Measurements from ENCODE around the gene ALK. TPM values are rescaled to one million over a fixed set of nuclear protein-coding genes. Genes with fewer than 3 reads are reported as not detected.
A peak's percentile ranks its signal among the peaks of the same experiment; 100 is the strongest.

Gene ALK
- polyA plus RNA-seq, 4 donors, result 0.04 to 0.98 TPM; not detected in 2

DNA sequence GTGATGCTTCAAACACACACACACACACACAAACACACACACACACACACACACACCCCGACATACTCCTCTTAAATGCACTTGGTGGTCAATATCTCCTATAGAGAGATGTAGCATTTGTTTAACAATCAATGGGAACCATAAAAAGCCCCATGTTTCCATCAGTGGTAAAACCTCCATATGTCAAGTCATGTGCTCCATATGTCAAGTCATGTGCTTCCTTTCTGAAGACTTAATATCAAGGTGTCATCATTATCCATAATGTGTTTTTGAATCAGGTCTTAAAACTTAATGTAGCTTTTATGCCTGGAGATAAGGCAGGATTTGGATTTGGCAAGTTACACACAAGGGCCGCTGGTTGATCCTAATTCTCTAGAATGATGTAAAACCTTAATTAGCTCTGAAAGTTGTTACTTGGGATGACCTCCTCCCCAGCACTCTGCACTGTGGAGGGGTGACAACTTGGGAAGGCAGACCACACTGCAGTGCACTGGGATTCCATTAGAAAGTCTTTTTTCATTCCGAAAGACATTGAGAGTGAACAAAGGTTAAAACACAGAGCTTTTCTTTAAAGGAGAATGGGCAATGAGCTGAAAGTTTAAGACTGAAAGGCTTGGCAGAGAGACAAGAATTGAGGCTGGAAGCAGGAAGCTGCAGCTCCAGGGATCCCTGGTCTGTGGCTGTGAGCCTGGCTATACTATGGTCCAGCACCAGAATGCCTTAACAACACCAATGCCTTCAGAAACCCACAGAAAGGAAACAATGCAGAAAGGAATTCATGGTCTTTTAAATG is 26.4 kb downstream of the ALK start:
- FAIRE-seq, result no peak
- Histone ChIP-seq H3K4me3 (ENCODE audit: low read depth in 1 of 3, low read length in 3 of 3) (no peak overlapping the region), H3K9me3 (ENCODE audit: control insufficient read depth in 2 of 2, insufficient read depth in 1 of 2, low read depth in 1 of 2, low read length in 1 of 2) (no peaks in the 10 kb centered on the region), H3K4me1 (ENCODE audit: control insufficient read depth in 3 of 3, insufficient read depth in 2 of 3, low read depth in 1 of 3, low read length in 2 of 3) (no peaks in the 10 kb centered on the region), H3K27ac (ENCODE audit: low read depth in 1 of 3, low read length in 2 of 3) (no peak overlapping the region), H3K36me3 (ENCODE audit: control insufficient read depth in 3 of 3, insufficient read depth in 2 of 3, low read depth in 1 of 3, low read length in 3 of 3) (no peaks in the 10 kb centered on the region), H3K27me3 (ENCODE audit: control insufficient read depth in 3 of 3, insufficient read depth in 3 of 3, low read length in 3 of 3) (peaks cover 0 to 2% (median 0%) of the 10 kb centered on the region in 3 donors)
- WGBS, 3 donors, result 41 to 49% (median 42%) methylated on average over 3 of the region's 3 CpGs
- DNase-seq, result no peak

- H3K27me3 ChIP-seq (ENCODE audit: control insufficient read depth in 3 of 3, insufficient read depth in 3 of 3, low read length in 3 of 3), result no peaks in the 10 kb centered on the region
- H3K36me3 ChIP-seq (ENCODE audit: control insufficient read depth in 3 of 3, insufficient read depth in 2 of 3, low read depth in 1 of 3, low read length in 3 of 3), result no peaks in the 10 kb centered on the region
- H3K27ac ChIP-seq (ENCODE audit: low read depth in 1 of 3, low read length in 2 of 3), result no peak overlapping the region
- no peak for FAIRE-seq
- H3K4me3 ChIP-seq (ENCODE audit: low read depth in 1 of 3, low read length in 3 of 3), result no peak overlapping the region
- no peaks in the 10 kb centered on the region for H3K9me3 ChIP-seq (ENCODE audit: control insufficient read depth in 2 of 2, insufficient read depth in 1 of 2, low read depth in 1 of 2, low read length in 1 of 2)
- no peak for DNase-seq
- H3K4me1 ChIP-seq (ENCODE audit: control insufficient read depth in 3 of 3, insufficient read depth in 2 of 3, low read depth in 1 of 3, low read length in 2 of 3), result no peaks in the 10 kb centered on the region
- 64 to 69% (median 67%) methylated on average over 5 of the region's 5 CpGs for WGBS, 3 donors
These were observed 28.7 kb downstream of the ALK start for GRCh38 chr2:29892585-29893259.

GRCh38 chr2:29881089-29881730 is 40.2 kb downstream of the ALK start:
- no peaks in the 10 kb centered on the region for H3K36me3 ChIP-seq (ENCODE audit: control insufficient read depth in 3 of 3, insufficient read depth in 2 of 3, low read depth in 1 of 3, low read length in 3 of 3)
- no peaks in the 10 kb centered on the region for H3K4me1 ChIP-seq (ENCODE audit: control insufficient read depth in 3 of 3, insufficient read depth in 2 of 3, low read depth in 1 of 3, low read length in 2 of 3)
- H3K27ac ChIP-seq (ENCODE audit: low read depth in 1 of 3, low read length in 2 of 3), result no peak overlapping the region
- no peak for FAIRE-seq
- no peak for DNase-seq
- H3K9me3 ChIP-seq (ENCODE audit: control insufficient read depth in 2 of 2, insufficient read depth in 1 of 2, low read depth in 1 of 2, low read length in 1 of 2), result no peaks in the 10 kb centered on the region
- no peak overlapping the region for H3K4me3 ChIP-seq (ENCODE audit: low read depth in 1 of 3, low read length in 3 of 3)
- H3K27me3 ChIP-seq (ENCODE audit: control insufficient read depth in 3 of 3, insufficient read depth in 3 of 3, low read length in 3 of 3), result peaks cover 0 to 3% (median 0%) of the 10 kb centered on the region in 3 donors
- WGBS, 3 donors, result 79 to 82% (median 82%) methylated on average over 6 of the region's 6 CpGs

DNA sequence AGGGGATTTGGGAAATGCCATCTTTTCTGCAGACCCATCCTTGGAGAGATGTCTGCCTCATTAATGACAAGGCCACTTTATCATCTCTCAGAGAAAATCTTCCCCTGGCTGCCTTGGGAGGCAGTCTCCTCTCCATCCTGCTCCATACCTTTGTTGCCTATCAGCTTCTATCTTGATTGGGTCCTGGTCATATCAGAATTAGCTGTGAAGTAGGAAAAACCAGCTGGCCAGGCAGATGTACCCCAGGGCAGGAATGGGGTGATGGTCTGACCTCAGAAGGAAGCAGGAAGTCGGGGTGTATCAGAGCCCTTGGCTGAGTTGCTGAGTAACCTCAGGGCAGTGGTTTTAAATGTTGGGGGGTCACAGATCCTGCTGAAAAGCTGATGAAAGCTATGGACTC is 41.3 kb downstream of the ALK start:
- Histone ChIP-seq H3K9me3 (ENCODE audit: control insufficient read depth in 2 of 2, insufficient read depth in 1 of 2, low read depth in 1 of 2, low read length in 1 of 2) (no peaks in the 10 kb centered on the region), H3K27ac (ENCODE audit: low read depth in 1 of 3, low read length in 2 of 3) (no peak overlapping the region), H3K4me1 (ENCODE audit: control insufficient read depth in 3 of 3, insufficient read depth in 2 of 3, low read depth in 1 of 3, low read length in 2 of 3) (no peaks in the 10 kb centered on the region), H3K4me3 (ENCODE audit: low read depth in 1 of 3, low read length in 3 of 3) (no peak overlapping the region), H3K27me3 (ENCODE audit: control insufficient read depth in 3 of 3, insufficient read depth in 3 of 3, low read length in 3 of 3) (peaks cover 0 to 3% (median 0%) of the 10 kb centered on the region in 3 donors), H3K36me3 (ENCODE audit: control insufficient read depth in 3 of 3, insufficient read depth in 2 of 3, low read depth in 1 of 3, low read length in 3 of 3) (no peaks in the 10 kb centered on the region)
- 6 to 29% (median 24%) methylated on average over 1 of the region's 1 CpG for WGBS, 3 donors
- FAIRE-seq (no peak), DNase-seq (no peak)

DNA sequence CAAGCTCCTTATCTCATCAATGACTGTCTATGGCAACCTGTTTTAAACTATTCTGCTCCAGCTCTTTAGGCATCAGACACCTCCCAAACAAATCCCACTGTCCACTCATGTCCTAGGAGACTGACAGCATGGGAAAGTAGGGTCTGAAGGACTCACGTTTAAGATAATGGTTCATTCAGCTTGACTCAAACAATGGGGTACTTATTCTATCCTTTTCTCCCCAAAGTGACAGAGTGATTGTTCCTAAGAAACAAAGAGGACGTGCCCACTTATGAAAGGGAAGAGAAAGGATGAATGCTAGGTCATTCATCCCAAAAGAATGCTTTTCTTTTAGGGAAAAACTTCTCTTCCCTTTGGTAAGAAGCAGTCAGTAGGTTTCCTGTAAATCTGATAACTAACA is 41.9 kb downstream of the ALK start:
- WGBS, 3 donors, result 33 to 43% (median 40%) methylated on average over 2 of the region's 2 CpGs
- Histone ChIP-seq H3K4me1 (ENCODE audit: control insufficient read depth in 3 of 3, insufficient read depth in 2 of 3, low read depth in 1 of 3, low read length in 2 of 3) (no peaks in the 10 kb centered on the region), H3K27me3 (ENCODE audit: control insufficient read depth in 3 of 3, insufficient read depth in 3 of 3, low read length in 3 of 3) (peaks cover 0 to 3% (median 0%) of the 10 kb centered on the region in 3 donors), H3K36me3 (ENCODE audit: control insufficient read depth in 3 of 3, insufficient read depth in 2 of 3, low read depth in 1 of 3, low read length in 3 of 3) (no peaks in the 10 kb centered on the region), H3K4me3 (ENCODE audit: low read depth in 1 of 3, low read length in 3 of 3) (no peak overlapping the region), H3K9me3 (ENCODE audit: control insufficient read depth in 2 of 2, insufficient read depth in 1 of 2, low read depth in 1 of 2, low read length in 1 of 2) (no peaks in the 10 kb centered on the region), H3K27ac (ENCODE audit: low read depth in 1 of 3, low read length in 2 of 3) (no peak overlapping the region)
- DNase-seq, result no peak
- no peak for FAIRE-seq

- Histone ChIP-seq H3K36me3 (ENCODE audit: control insufficient read depth in 3 of 3, insufficient read depth in 2 of 3, low read depth in 1 of 3, low read length in 3 of 3) (no peaks in the 10 kb centered on the region), H3K4me1 (ENCODE audit: control insufficient read depth in 3 of 3, insufficient read depth in 2 of 3, low read depth in 1 of 3, low read length in 2 of 3) (no peaks in the 10 kb centered on the region), H3K27me3 (ENCODE audit: control insufficient read depth in 3 of 3, insufficient read depth in 3 of 3, low read length in 3 of 3) (peaks cover 0 to 3% (median 0%) of the 10 kb centered on the region in 3 donors), H3K27ac (ENCODE audit: low read depth in 1 of 3, low read length in 2 of 3) (no peak overlapping the region), H3K9me3 (ENCODE audit: control insufficient read depth in 2 of 2, insufficient read depth in 1 of 2, low read depth in 1 of 2, low read length in 1 of 2) (no peaks in the 10 kb centered on the region), H3K4me3 (ENCODE audit: low read depth in 1 of 3, low read length in 3 of 3) (no peak overlapping the region)
- DNase-seq (peak in 1 of 2 donors; percentile 17), FAIRE-seq (no peak)
- WGBS, 3 donors, result 24 to 53% (median 43%) methylated on average over 3 of the region's 3 CpGs
These were observed 42.5 kb downstream of the ALK start for GRCh38 chr2:29878898-29879297.

DNA sequence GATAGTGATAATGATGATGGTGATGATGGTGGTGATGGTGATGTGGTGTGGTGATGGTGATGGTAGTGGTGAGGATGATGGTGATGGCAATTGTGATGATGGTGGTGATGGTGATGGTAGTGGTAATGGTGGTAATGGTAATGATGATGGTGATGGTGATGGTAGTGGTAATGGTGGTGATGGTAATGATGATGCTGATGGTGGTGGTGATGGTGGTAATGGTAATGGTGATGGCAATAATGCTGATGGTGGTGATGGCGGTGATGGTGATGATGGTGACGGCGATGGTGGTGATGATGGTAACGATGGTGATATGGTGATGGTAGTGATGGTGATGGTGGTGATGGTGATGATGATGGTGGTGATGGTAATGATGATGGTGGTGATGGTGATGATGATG is 45.0 kb downstream of the ALK start:
- Histone ChIP-seq H3K27ac (ENCODE audit: low read depth in 1 of 3, low read length in 2 of 3) (no peak overlapping the region), H3K4me3 (ENCODE audit: low read depth in 1 of 3, low read length in 3 of 3) (no peak overlapping the region), H3K9me3 (ENCODE audit: control insufficient read depth in 2 of 2, insufficient read depth in 1 of 2, low read depth in 1 of 2, low read length in 1 of 2) (no peaks in the 10 kb centered on the region), H3K4me1 (ENCODE audit: control insufficient read depth in 3 of 3, insufficient read depth in 2 of 3, low read depth in 1 of 3, low read length in 2 of 3) (no peaks in the 10 kb centered on the region), H3K27me3 (ENCODE audit: control insufficient read depth in 3 of 3, insufficient read depth in 3 of 3, low read length in 3 of 3) (no peaks in the 10 kb centered on the region), H3K36me3 (ENCODE audit: control insufficient read depth in 3 of 3, insufficient read depth in 2 of 3, low read depth in 1 of 3, low read length in 3 of 3) (no peaks in the 10 kb centered on the region)
- no peak for FAIRE-seq
- WGBS, 3 donors, result 96 to 98% (median 98%) methylated on average over 4 of the region's 4 CpGs
- no peak for DNase-seq

DNA sequence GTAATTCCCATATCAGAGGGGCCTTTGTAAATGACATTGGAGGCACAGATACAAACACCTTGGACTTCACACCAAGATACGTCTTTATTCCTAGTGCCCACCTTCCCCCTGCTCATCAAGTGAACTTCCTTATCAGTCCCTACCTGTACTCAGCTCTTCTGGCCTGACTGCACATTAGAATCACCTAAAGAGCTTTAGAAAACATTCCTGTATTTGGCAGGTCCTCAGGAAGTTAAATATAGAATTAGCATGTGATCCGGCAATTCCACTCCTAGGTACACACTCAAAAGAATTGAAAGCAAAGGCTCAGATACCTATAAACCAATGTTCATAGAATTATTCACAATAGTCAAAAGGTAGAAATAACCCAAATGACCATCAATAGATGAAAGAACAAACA is 46.6 kb downstream of the ALK start:
- Histone ChIP-seq H3K9me3 (ENCODE audit: control insufficient read depth in 2 of 2, insufficient read depth in 1 of 2, low read depth in 1 of 2, low read length in 1 of 2) (no peaks in the 10 kb centered on the region), H3K4me3 (ENCODE audit: low read depth in 1 of 3, low read length in 3 of 3) (no peak overlapping the region), H3K4me1 (ENCODE audit: control insufficient read depth in 3 of 3, insufficient read depth in 2 of 3, low read depth in 1 of 3, low read length in 2 of 3) (no peaks in the 10 kb centered on the region), H3K27me3 (ENCODE audit: control insufficient read depth in 3 of 3, insufficient read depth in 3 of 3, low read length in 3 of 3) (no peaks in the 10 kb centered on the region), H3K36me3 (ENCODE audit: control insufficient read depth in 3 of 3, insufficient read depth in 2 of 3, low read depth in 1 of 3, low read length in 3 of 3) (no peaks in the 10 kb centered on the region), H3K27ac (ENCODE audit: low read depth in 1 of 3, low read length in 2 of 3) (no peak overlapping the region)
- DNase-seq (no peak), FAIRE-seq (no peak)
- 70 to 81% (median 79%) methylated on average over 2 of the region's 2 CpGs for WGBS, 3 donors
